ENCODE results near the gene TRIB2. TPM values are rescaled to one million over a fixed set of nuclear protein-coding genes. Genes with fewer than 3 reads are reported as not detected.
"Not testable (repeated sequence)": the region's sequence is repeated elsewhere in the genome, so short reads cannot be mapped to it uniquely, and the experiment has no call there.

Gene TRIB2
- total and polyA plus RNA-seq, 2 of the 4 experiments (the other 2 are of a cell fraction): 12.0 to 12.7 TPM

DNA sequence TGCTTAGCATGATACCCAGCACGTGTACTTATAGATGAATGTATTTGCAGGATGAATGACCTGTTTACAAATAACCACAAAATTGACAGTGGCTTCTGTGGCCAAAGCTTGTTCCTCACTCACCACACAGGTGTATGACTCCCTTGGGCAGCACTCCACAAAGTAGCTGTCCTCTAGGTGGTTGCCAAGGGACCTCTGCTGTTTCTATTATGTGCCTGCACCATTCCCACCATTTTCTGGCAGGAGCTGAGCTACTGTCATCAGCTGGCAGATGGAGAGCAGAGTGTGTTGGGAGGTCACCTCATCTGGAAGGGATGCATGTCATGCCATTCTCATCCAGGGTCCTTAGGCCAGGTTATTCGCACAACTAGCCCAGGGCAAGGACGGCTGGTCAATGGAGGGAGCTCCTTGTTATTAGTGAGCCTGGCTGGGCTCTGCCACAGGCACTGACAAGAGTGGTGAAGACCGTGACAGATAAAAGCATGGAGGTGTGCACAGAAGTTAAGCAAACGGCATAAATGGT is 37.1 kb upstream of the TRIB2 start:
- Histone ChIP-seq H3K9me3 (ENCODE audit: control insufficient read depth, insufficient read depth, low read length) (no peaks in the 10 kb centered on the region), H2BK15ac (ENCODE audit: low read depth, low read length) (no peak overlapping the region), H3K14ac (replicated peaks; ENCODE audit: low read depth, low read length) (no peak overlapping the region), H3K56ac (ENCODE audit: extremely low read depth, insufficient read depth, low read length) (no peak overlapping the region), H3K23ac (ENCODE audit: low read depth, low read length) (no peak overlapping the region), H2AFZ (replicated peaks; ENCODE audit: low read length, poor library complexity) (no peak overlapping the region), H4K5ac (ENCODE audit: low read depth, low read length) (no peak overlapping the region), H3K27ac (ENCODE audit: insufficient read depth, low read length) (no peak overlapping the region), H3K9ac (ENCODE audit: low read depth, low read length) (no peak overlapping the region), H2BK20ac (ENCODE audit: low read depth, low read length) (no peak overlapping the region), H2BK5ac (ENCODE audit: low read depth, low read length, poor library complexity, severe bottlenecking) (no peak overlapping the region), H3K27me3 (ENCODE audit: control insufficient read depth, insufficient read depth, low read length) (no peaks in the 10 kb centered on the region), H3K4me2 (ENCODE audit: low read depth, low read length) (no peak overlapping the region), H3K18ac (ENCODE audit: low read depth, low read length) (no peak overlapping the region), H3K4me3 (ENCODE audit: insufficient read depth, low read depth, low read length) (no peak overlapping the region), H3K4ac (ENCODE audit: low read depth, low read length) (no peak overlapping the region), H4K91ac (ENCODE audit: insufficient read depth, low read depth, low read length) (no peak overlapping the region; the same call in 1 of the 2 replicates), H4K8ac (ENCODE audit: low read depth in 2 of 2, low read length in 2 of 2) (no peak overlapping the region), H3K9me1 (ENCODE audit: insufficient read depth, low read length) (no peaks in the 10 kb centered on the region), H3K4me1 (ENCODE audit: control insufficient read depth, insufficient read depth, low read length) (peaks cover 6% of the 10 kb centered on the region), H2AK9ac (replicated peaks; ENCODE audit: low read depth, low read length, poor library complexity) (no peak overlapping the region), H4K20me1 (ENCODE audit: insufficient read depth, low read length) (no peaks in the 10 kb centered on the region), H3K79me1 (ENCODE audit: low read depth in 1 of 2, low read length in 2 of 2) (no peaks in the 10 kb centered on the region), H2BK120ac (ENCODE audit: low read depth, low read length) (no peak overlapping the region), H3K36me3 (ENCODE audit: control insufficient read depth, insufficient read depth, low read length) (no peaks in the 10 kb centered on the region), H2AK5ac (ENCODE audit: low read depth, low read length) (no peak overlapping the region)
- in situ Hi-C loops (cut with MboI; ENCODE audit: low sequenced_read_pairs) (no loop called here), dilution Hi-C loops (cut with HindIII; ENCODE audit: low sequenced_read_pairs, unreplicated experiment) (no loop called here), intact Hi-C loops (cut with micrococcal nuclease) (no loop called here)
- CTCF ChIA-PET: interaction anchor here (1.1 kb wide), 1 partner anchor 8 kb away, joined by 3 read pairs; no protein-coding TSS in a partner anchor
- 83% methylated on average over 4 of the region's 5 CpGs; no CpG with 5 or more reads in 1 of the 2 experiments for WGBS, 2 experiments (ENCODE audit: extremely low coverage in 2 of 2, insufficient read length in 1 of 2)
- DNase-seq (no peak), ATAC-seq (ENCODE audit: low read depth) (no peak)
- no TSS peak for BruUV-seq (replicated peaks)
- TF ChIP-seq MXI1 (IDR thresholded peaks at IDR 0.05; ENCODE audit: borderline replicate concordance, low read depth, low read length) (no peak), CEBPB (IDR thresholded peaks at IDR 0.05; ENCODE audit: low read depth, low read length) (no peak), SMC3 (IDR thresholded peaks at IDR 0.05; ENCODE audit: low read depth, low read length) (no peak), CTCF (conservative IDR thresholded peaks at IDR 0.05; ENCODE audit: low read depth, low read length) (no peak)
- TF ChIP-seq, protein P1, sequence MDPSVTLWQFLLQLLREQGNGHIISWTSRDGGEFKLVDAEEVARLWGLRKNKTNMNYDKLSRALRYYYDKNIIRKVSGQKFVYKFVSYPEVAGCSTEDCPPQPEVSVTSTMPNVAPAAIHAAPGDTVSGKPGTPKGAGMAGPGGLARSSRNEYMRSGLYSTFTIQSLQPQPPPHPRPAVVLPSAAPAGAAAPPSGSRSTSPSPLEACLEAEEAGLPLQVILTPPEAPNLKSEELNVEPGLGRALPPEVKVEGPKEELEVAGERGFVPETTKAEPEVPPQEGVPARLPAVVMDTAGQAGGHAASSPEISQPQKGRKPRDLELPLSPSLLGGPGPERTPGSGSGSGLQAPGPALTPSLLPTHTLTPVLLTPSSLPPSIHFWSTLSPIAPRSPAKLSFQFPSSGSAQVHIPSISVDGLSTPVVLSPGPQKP (IDR thresholded peaks at IDR 0.05; ENCODE audit: borderline replicate concordance, low read depth, low read length): no peak
- POLR2A ChIA-PET (ENCODE audit: unreplicated experiment): no interaction called here

DNA sequence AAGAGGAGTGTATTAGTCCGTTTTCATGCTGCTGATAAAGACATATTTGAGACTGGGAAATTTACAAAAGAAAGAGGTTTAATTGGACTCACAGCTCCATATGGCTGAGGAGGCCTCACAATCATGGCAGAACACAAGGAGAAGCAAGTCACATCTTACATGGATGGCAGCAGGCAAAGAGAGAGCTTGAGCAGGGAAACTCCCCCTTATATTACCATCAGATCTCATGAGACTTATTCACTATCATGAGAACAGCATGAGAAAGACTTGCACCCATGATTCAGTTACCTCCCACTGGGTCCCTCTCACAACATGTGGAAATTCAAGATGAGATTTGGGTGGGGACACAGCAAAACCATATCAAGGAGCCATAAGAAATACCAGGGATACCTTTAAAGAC is 36.6 kb upstream of the TRIB2 start:
- H3K4me1 ChIP-seq (ENCODE audit: control insufficient read depth, insufficient read depth, low read length); H3K9me3 ChIP-seq (ENCODE audit: control insufficient read depth, insufficient read depth, low read length); H2AFZ ChIP-seq (replicated peaks; ENCODE audit: low read length, poor library complexity); H3K14ac ChIP-seq (replicated peaks; ENCODE audit: low read depth, low read length); H2AK9ac ChIP-seq (replicated peaks; ENCODE audit: low read depth, low read length, poor library complexity); intact Hi-C loops (cut with micrococcal nuclease); H2BK5ac ChIP-seq (ENCODE audit: low read depth, low read length, poor library complexity, severe bottlenecking); H3K4me3 ChIP-seq (ENCODE audit: insufficient read depth, low read depth, low read length); H2AK5ac ChIP-seq (ENCODE audit: low read depth, low read length); H3K4me2 ChIP-seq (ENCODE audit: low read depth, low read length); H3K56ac ChIP-seq (ENCODE audit: extremely low read depth, insufficient read depth, low read length); ATAC-seq (ENCODE audit: low read depth); H4K8ac ChIP-seq (ENCODE audit: low read depth in 2 of 2, low read length in 2 of 2); POLR2A ChIA-PET (ENCODE audit: unreplicated experiment); H3K23ac ChIP-seq (ENCODE audit: low read depth, low read length); H4K5ac ChIP-seq (ENCODE audit: low read depth, low read length); H4K20me1 ChIP-seq (ENCODE audit: insufficient read depth, low read length); H2BK20ac ChIP-seq (ENCODE audit: low read depth, low read length); H2BK120ac ChIP-seq (ENCODE audit: low read depth, low read length); H3K4ac ChIP-seq (ENCODE audit: low read depth, low read length); H3K9me1 ChIP-seq (ENCODE audit: insufficient read depth, low read length); DNase-seq; H3K79me1 ChIP-seq (ENCODE audit: low read depth in 1 of 2, low read length in 2 of 2); H2BK15ac ChIP-seq (ENCODE audit: low read depth, low read length); H3K36me3 ChIP-seq (ENCODE audit: control insufficient read depth, insufficient read depth, low read length); H3K27ac ChIP-seq (ENCODE audit: insufficient read depth, low read length); H4K91ac ChIP-seq (ENCODE audit: insufficient read depth, low read depth, low read length); dilution Hi-C loops (cut with HindIII; ENCODE audit: low sequenced_read_pairs, unreplicated experiment); H3K27me3 ChIP-seq (ENCODE audit: control insufficient read depth, insufficient read depth, low read length); H3K18ac ChIP-seq (ENCODE audit: low read depth, low read length); H3K9ac ChIP-seq (ENCODE audit: low read depth, low read length); in situ Hi-C loops (cut with MboI; ENCODE audit: low sequenced_read_pairs); BruUV-seq (replicated peaks): not testable (repeated sequence)
- CTCF ChIA-PET: interaction anchor here (1.1 kb wide), 1 partner anchor 8 kb away, joined by 3 read pairs; no protein-coding TSS in a partner anchor
- WGBS, 2 experiments (ENCODE audit: extremely low coverage in 2 of 2, insufficient read length in 1 of 2): no CpG with 5 or more reads among the region's 1 CpG
